K562 (cell line): ENCODE data around the gene ZNF10. TPM values are rescaled to one million over a fixed set of nuclear protein-coding genes. Genes with fewer than 3 reads are reported as not detected.

Source experiments
- ETV6 ChIP-seq, 3 experiments: fragments of 150-350 bp in 1 of 3; sonication (generic) in 1 of 3; formaldehyde crosslinking in 1 of 3; IDR thresholded peaks; 2 replicates each; pipeline versions ENCODE4 v1.6.1 to v1.8.0; 2014 to 2022; ENCODE audit warnings: borderline replicate concordance in 2 of 3, low read depth in 2 of 3, antibody characterized with exemption in 1 of 3, low read length in 1 of 3, mild to moderate bottlenecking in 1 of 3, missing genetic modification reagents in 1 of 3
- FIP1L1 ChIP-seq: fragments of 200-400 bp; formaldehyde crosslinking; IDR thresholded peaks from 2 replicates; pipeline ENCODE4 v1.6.1; 2018; ENCODE audit warnings: mild to moderate bottlenecking, low read depth, low read length; ENCODE audit not compliant: poor library complexity, severe bottlenecking
- FOXA3 ChIP-seq, 2 experiments: fragments of 450-650 bp in 1 of 2; sonication (generic) in 1 of 2; formaldehyde crosslinking; IDR thresholded peaks in 1 of 2; conservative IDR thresholded peaks in 1 of 2; 2 replicates each; pipeline versions ENCODE4 v1.4.0 to v1.8.0; 2020 to 2022; ENCODE audit warnings: mild to moderate bottlenecking in 2 of 2, missing genetic modification reagents in 1 of 2
- HEY1 ChIP-seq: fragments of 250-450 bp; sonication (Bioruptor Pico); IDR thresholded peaks from 2 replicates; pipeline ENCODE4 v1.5.0; 2020; ENCODE audit warnings: mild to moderate bottlenecking, moderate library complexity, borderline replicate concordance
- MCM5 ChIP-seq: fragments of 450-650 bp; IDR thresholded peaks from 2 replicates; pipeline ENCODE4 v1.6.1; 2016; ENCODE audit warnings: low read depth
- MTA1 ChIP-seq: fragments of 450-650 bp; IDR thresholded peaks from 2 replicates; pipeline ENCODE4 v1.6.1; 2017; ENCODE audit warnings: borderline replicate concordance
- NFIX ChIP-seq: fragments of 250-450 bp; sonication (Bioruptor Pico); IDR thresholded peaks from 2 replicates; pipeline ENCODE4 v1.4.0; 2020; ENCODE audit warnings: low read depth, mild to moderate bottlenecking, moderate library complexity
- RBM15 ChIP-seq: fragments of 200-400 bp; formaldehyde crosslinking; IDR thresholded peaks from 2 replicates; pipeline ENCODE4 v1.6.1; 2018; ENCODE audit warnings: mild to moderate bottlenecking, low read length, moderate library complexity; ENCODE audit not compliant: insufficient read depth
- RFX5 ChIP-seq: IDR thresholded peaks from 2 replicates; pipeline ENCODE4 v1.6.1; 2011; ENCODE audit warnings: low read depth, mild to moderate bottlenecking, improper control_type of control experiment, low read length
- ZNF408 ChIP-seq: fragments of 250-450 bp; sonication (Bioruptor Pico); IDR thresholded peaks from 2 replicates; pipeline ENCODE4 v1.4.0; 2020; ENCODE audit warnings: low read depth, mild to moderate bottlenecking, moderate library complexity
- ZNF586 ChIP-seq: fragments of 450-650 bp; formaldehyde crosslinking; conservative IDR thresholded peaks from 2 replicates; pipeline ENCODE4 v1.4.0; 2020; ENCODE audit warnings: mild to moderate bottlenecking, moderate library complexity
- polyA plus RNA-seq, 8 experiments: library from polyadenylated mRNA; depleted of rRNA in 4 of 8; stranded (reverse) in 5 of 8; unstranded in 3 of 8; fragments of >200 nt; fragmentation: Nextera tagmentation in 2 of 8; fragmentation: Illumina TruSeq in 1 of 8; extraction: Ambion mirVana in 2 of 8; extraction: Trizol in 1 of 8; gene quantifications; 2 replicates each; pipeline versions ENCODE4 v1.2.1 to v1.2.3, GENCODE V29; 2011 to 2014; ENCODE audit warnings: inconsistent platforms in 1 of 8, missing spikeins in 1 of 8
- total RNA-seq, 7 experiments: library from RNA; depleted of rRNA in 6 of 7; stranded (reverse); fragments of >200 nt in 6 of 7; fragmentation: Illumina TruSeq in 2 of 7; extraction: Trizol in 2 of 7; gene quantifications; 2 replicates each; pipeline versions ENCODE4 v1.2.1 to v1.2.3, GENCODE V29; 2011 to 2021; ENCODE audit warnings: low replicate concordance in 1 of 7
- TF ChIP-seq, protein P1 (sequence below): fragments of 250-450 bp; sonication (Bioruptor Pico); IDR thresholded peaks from 2 replicates; pipeline ENCODE4 v1.4.0; 2020; ENCODE audit warnings: borderline replicate concordance
- TF ChIP-seq, protein P2 (sequence below): fragments of 250-450 bp; sonication (Bioruptor Pico); IDR thresholded peaks from 2 replicates; pipeline ENCODE4 v1.8.0; 2021; ENCODE audit warnings: mild to moderate bottlenecking, moderate library complexity
- TF ChIP-seq, protein P3 (sequence below): fragments of 150-350 bp; IDR thresholded peaks from 2 replicates; pipeline ENCODE4 v1.6.1; 2014; ENCODE audit warnings: low read depth, mild to moderate bottlenecking, low read length, borderline replicate concordance
- TF ChIP-seq, protein P4 (sequence below): IDR thresholded peaks from 2 replicates; pipeline ENCODE4 v1.6.1; 2011; ENCODE audit warnings: borderline replicate concordance, low read depth, mild to moderate bottlenecking, moderate library complexity, low read length; ENCODE audit not compliant: insufficient read depth, poor library complexity, severe bottlenecking

The ZNF10 gene
- total and polyA plus RNA-seq, 9 of the 15 experiments (the other 6 are each of a cell fraction or from before 2014, with no cell fraction given), result 3.5 to 5.8 (median 4.9) TPM

DNA sequence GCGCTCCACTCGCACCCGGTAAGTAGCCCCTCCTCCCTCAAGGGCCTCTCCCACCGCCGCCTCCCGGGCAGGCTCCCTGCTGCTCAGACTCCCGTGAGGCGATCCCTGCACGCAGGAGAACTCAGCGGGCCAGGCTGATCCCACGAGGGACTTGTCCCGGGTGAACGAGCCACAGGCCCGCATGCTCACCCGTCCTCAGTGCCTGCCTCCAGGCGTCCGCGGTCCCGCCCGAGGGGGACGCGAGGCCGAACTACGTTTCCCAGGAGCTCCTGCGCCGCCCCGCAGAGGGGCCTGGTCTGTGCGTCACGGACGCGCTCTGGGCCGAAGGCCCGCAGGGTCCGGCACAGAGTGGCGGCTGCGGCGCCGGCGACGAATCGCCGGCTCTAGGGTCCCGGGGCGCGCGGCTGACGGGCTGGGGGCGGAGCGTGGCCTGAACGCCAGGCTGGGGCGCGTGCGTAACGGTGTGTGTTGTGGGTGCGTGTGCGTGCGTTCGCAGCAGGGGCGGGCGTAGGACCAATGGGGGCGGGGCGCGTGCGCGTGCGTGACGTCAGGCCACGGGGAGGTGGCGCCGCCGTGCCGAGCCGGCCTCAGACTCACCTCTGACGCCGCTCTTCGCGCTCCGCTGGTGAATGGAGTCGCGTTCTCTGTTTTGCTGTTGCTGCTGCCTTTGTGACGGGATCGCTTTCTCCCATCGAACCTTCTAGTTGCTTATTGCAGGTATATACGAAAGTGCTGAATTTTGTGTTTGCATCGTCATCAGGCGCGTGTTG, at the start of gene ZNF10, which contains the start of gene ZNF891 (continued):
- TF ChIP-seq FIP1L1 (peak; percentile 87), ETV6 (IDR thresholded peaks at IDR 0.05; ENCODE audit: borderline replicate concordance in 1 of 2, low read depth in 2 of 2, low read length in 1 of 2) (no peak), ETV6 (CRISPR knock-in tag; IDR thresholded peaks at IDR 0.05; ENCODE audit: borderline replicate concordance) (no peak), RBM15 (no peak), MCM5 (no peak), FOXA3 (CRISPR knock-in tag; conservative IDR thresholded peaks at IDR 0.05 in 1 of 2, IDR thresholded peaks at IDR 0.05 in 1 of 2) (0 out of 4 replicates have a peak, but pooled peaks of 1 of the 2 experiments have one; percentile 47), NFIX (CRISPR knock-in tag) (no peak), RFX5 (no peak), ZNF408 (CRISPR knock-in tag) (no peak), MTA1 (peak; percentile 92), ZNF586 (CRISPR knock-in tag) (no peak), HEY1 (CRISPR knock-in tag) (no peak)
- TF ChIP-seq, protein P1, sequence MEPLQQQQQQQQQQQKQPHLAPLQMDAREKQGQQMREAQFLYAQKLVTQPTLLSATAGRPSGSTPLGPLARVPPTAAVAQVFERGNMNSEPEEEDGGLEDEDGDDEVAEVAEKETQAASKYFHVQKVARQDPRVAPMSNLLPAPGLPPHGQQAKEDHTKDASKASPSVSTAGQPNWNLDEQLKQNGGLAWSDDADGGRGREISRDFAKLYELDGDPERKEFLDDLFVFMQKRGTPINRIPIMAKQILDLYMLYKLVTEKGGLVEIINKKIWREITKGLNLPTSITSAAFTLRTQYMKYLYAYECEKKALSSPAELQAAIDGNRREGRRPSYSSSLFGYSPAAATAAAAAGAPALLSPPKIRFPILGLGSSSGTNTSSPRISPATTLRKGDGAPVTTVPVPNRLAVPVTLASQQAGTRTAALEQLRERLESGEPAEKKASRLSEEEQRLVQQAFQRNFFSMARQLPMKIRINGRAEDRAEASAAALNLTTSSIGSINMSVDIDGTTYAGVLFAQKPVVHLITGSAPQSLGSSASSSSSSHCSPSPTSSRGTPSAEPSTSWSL, result 0 out of 2 replicates have a peak, but pooled peaks have one; percentile 19
- TF ChIP-seq, protein P2, sequence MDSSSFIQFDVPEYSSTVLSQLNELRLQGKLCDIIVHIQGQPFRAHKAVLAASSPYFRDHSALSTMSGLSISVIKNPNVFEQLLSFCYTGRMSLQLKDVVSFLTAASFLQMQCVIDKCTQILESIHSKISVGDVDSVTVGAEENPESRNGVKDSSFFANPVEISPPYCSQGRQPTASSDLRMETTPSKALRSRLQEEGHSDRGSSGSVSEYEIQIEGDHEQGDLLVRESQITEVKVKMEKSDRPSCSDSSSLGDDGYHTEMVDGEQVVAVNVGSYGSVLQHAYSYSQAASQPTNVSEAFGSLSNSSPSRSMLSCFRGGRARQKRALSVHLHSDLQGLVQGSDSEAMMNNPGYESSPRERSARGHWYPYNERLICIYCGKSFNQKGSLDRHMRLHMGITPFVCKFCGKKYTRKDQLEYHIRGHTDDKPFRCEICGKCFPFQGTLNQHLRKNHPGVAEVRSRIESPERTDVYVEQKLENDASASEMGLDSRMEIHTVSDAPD (CRISPR knock-in tag), result no peak
- TF ChIP-seq, protein P3, sequence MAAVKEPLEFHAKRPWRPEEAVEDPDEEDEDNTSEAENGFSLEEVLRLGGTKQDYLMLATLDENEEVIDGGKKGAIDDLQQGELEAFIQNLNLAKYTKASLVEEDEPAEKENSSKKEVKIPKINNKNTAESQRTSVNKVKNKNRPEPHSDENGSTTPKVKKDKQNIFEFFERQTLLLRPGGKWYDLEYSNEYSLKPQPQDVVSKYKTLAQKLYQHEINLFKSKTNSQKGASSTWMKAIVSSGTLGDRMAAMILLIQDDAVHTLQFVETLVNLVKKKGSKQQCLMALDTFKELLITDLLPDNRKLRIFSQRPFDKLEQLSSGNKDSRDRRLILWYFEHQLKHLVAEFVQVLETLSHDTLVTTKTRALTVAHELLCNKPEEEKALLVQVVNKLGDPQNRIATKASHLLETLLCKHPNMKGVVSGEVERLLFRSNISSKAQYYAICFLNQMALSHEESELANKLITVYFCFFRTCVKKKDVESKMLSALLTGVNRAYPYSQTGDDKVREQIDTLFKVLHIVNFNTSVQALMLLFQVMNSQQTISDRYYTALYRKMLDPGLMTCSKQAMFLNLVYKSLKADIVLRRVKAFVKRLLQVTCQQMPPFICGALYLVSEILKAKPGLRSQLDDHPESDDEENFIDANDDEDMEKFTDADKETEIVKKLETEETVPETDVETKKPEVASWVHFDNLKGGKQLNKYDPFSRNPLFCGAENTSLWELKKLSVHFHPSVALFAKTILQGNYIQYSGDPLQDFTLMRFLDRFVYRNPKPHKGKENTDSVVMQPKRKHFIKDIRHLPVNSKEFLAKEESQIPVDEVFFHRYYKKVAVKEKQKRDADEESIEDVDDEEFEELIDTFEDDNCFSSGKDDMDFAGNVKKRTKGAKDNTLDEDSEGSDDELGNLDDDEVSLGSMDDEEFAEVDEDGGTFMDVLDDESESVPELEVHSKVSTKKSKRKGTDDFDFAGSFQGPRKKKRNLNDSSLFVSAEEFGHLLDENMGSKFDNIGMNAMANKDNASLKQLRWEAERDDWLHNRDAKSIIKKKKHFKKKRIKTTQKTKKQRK, result no peak; the same call in 1 of the 2 replicates
- TF ChIP-seq, protein P4, sequence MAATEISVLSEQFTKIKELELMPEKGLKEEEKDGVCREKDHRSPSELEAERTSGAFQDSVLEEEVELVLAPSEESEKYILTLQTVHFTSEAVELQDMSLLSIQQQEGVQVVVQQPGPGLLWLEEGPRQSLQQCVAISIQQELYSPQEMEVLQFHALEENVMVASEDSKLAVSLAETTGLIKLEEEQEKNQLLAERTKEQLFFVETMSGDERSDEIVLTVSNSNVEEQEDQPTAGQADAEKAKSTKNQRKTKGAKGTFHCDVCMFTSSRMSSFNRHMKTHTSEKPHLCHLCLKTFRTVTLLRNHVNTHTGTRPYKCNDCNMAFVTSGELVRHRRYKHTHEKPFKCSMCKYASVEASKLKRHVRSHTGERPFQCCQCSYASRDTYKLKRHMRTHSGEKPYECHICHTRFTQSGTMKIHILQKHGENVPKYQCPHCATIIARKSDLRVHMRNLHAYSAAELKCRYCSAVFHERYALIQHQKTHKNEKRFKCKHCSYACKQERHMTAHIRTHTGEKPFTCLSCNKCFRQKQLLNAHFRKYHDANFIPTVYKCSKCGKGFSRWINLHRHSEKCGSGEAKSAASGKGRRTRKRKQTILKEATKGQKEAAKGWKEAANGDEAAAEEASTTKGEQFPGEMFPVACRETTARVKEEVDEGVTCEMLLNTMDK, result no peak
